Thyroid gland (tissue), 4 donors: ENCODE data around the gene SND1. TPM values are rescaled to one million over a fixed set of nuclear protein-coding genes. Genes with fewer than 3 reads are reported as not detected.

ENCODE experiments used
- DNase-seq, 2 donors: peaks; one replicate each; pipeline ENCODE4 v3.0.0-alpha.2; 2019
- H3K27ac ChIP-seq, 3 donors: fragments of 200-600 bp; sonication (generic); 1 replicate in 2 of 3; 2 replicates in 1 of 3; pipeline ENCODE4 v1.5.1; 2016 to 2019; ENCODE audit warnings: mild to moderate bottlenecking in 1 of 3, moderate library complexity in 1 of 3
- H3K27me3 ChIP-seq: fragments of 200-600 bp; sonication (generic); one replicate; pipeline ENCODE4 v1.5.1; 2019
- H3K36me3 ChIP-seq, 2 donors: fragments of 200-600 bp; sonication (generic); one replicate each; pipeline ENCODE4 v1.5.1; 2016 to 2019
- H3K4me1 ChIP-seq, 2 donors: fragments of 200-600 bp; sonication (generic); one replicate each; pipeline ENCODE4 v1.5.1; 2017 to 2019
- H3K4me3 ChIP-seq, 3 donors: fragments of 200-600 bp; sonication (generic); replicated peaks in 1 of 3; 1 replicate in 2 of 3; 2 replicates in 1 of 3; pipeline ENCODE4 v1.5.1; 2016; ENCODE audit warnings: mild to moderate bottlenecking in 1 of 3
- H3K9me3 ChIP-seq: fragments of 200-600 bp; sonication (generic); one replicate; pipeline ENCODE4 v1.5.1; 2017
- CTCF ChIP-seq, 6 experiments: fragments of 200-600 bp in 3 of 6; fragments of 450-650 bp in 3 of 6; sonication (generic) in 3 of 6; IDR thresholded peaks; one replicate each; pipeline ENCODE4 v1.5.1; 2016 to 2019; ENCODE audit warnings: antibody characterized with exemption in 6 of 6, mild to moderate bottlenecking in 2 of 6, inconsistent platforms in 1 of 6, moderate library complexity in 1 of 6
- POLR2A ChIP-seq, 2 donors: fragments of 450-650 bp; IDR thresholded peaks; one replicate each; pipeline ENCODE4 v1.6.1; 2017; ENCODE audit warnings: antibody characterized with exemption in 2 of 2, mild to moderate bottlenecking in 2 of 2, moderate library complexity in 1 of 2
- WGBS, 2 donors: methylation state at CpG; one replicate each; pipeline ENCODE4 v1.1.5; 2017; 5-methylcytosine and 5-hydroxymethylcytosine counted together
- intact Hi-C: fragments of 100-400 bp; cut with DNase I; formaldehyde crosslinking; loops from one replicate; pipeline ENCODE4 v1.15.1; 2023
- total RNA-seq, 4 donors: library from RNA; depleted of rRNA; stranded (reverse); fragments of >200 nt; gene quantifications; one replicate each; pipeline ENCODE4 v1.2.3, GENCODE V29; 2016

SND1 gene
- total RNA-seq, 4 donors from 2014 or later = 126 to 167 (median 144) TPM

GRCh38 chr7:128022631-128023532 lies 370.9 kb downstream of the SND1 start:
- no peak for DNase-seq
- intact Hi-C loops = no loop called here
- TF ChIP-seq POLR2A (IDR thresholded peaks at IDR 0.05) (no peak), CTCF (IDR thresholded peaks at IDR 0.05) (no peak)
- H3K4me1 ChIP-seq = peaks cover 5 to 8% of the 10 kb centered on the region in 2 donors
- WGBS, 2 donors = 85 to 91% methylated on average over 6 of the region's 6 CpGs
- H3K4me3 ChIP-seq = no peak overlapping the region
- no peak overlapping the region for H3K27ac ChIP-seq
- no peaks in the 10 kb centered on the region for H3K9me3 ChIP-seq
- H3K36me3 ChIP-seq = no peaks in the 10 kb centered on the region
- H3K27me3 ChIP-seq = no peaks in the 10 kb centered on the region

- H3K4me3 ChIP-seq = no peak overlapping the region
- H3K27me3 ChIP-seq = no peaks in the 10 kb centered on the region
- no peaks in the 10 kb centered on the region for H3K4me1 ChIP-seq
- intact Hi-C loops = no loop called here
- 95 to 97% methylated on average over 3 of the region's 3 CpGs for WGBS, 2 donors
- no peak overlapping the region for H3K27ac ChIP-seq
- TF ChIP-seq POLR2A (IDR thresholded peaks at IDR 0.05) (no peak), CTCF (IDR thresholded peaks at IDR 0.05) (no peak)
- DNase-seq = no peak
- no peaks in the 10 kb centered on the region for H3K36me3 ChIP-seq
- no peaks in the 10 kb centered on the region for H3K9me3 ChIP-seq
Observed at GRCh38 chr7:128024151-128024550, 372.2 kb downstream of the SND1 start.

- 92 to 95% methylated on average over 6 of the region's 6 CpGs for WGBS, 2 donors
- intact Hi-C loops = no loop called here
- Histone ChIP-seq H3K36me3 (no peaks in the 10 kb centered on the region), H3K4me3 (no peak overlapping the region), H3K27me3 (no peaks in the 10 kb centered on the region), H3K27ac (no peak overlapping the region), H3K4me1 (peaks cover 1% of the 10 kb centered on the region in 2 donors), H3K9me3 (no peaks in the 10 kb centered on the region)
- no peak for DNase-seq
- TF ChIP-seq CTCF (IDR thresholded peaks at IDR 0.05) (no peak), POLR2A (IDR thresholded peaks at IDR 0.05) (no peak)
Observed at GRCh38 chr7:128025380-128025779, 373.4 kb downstream of the SND1 start.

- Histone ChIP-seq H3K36me3 (no peaks in the 10 kb centered on the region), H3K4me1 (peaks cover 5 to 6% of the 10 kb centered on the region in 2 donors), H3K4me3 (no peak overlapping the region), H3K27ac (no peak overlapping the region), H3K9me3 (no peaks in the 10 kb centered on the region), H3K27me3 (no peaks in the 10 kb centered on the region)
- no peak for TF ChIP-seq CTCF (IDR thresholded peaks at IDR 0.05)
- TF ChIP-seq POLR2A (IDR thresholded peaks at IDR 0.05) = no peak
- intact Hi-C loops = no loop called here
- no peak for DNase-seq
- 84 to 91% methylated on average over 2 of the region's 2 CpGs for WGBS, 2 donors
Observed at GRCh38 chr7:128025819-128026218, 373.8 kb downstream of the SND1 start.

- intact Hi-C loops = no loop called here
- no peaks in the 10 kb centered on the region for H3K27me3 ChIP-seq
- TF ChIP-seq CTCF (IDR thresholded peaks at IDR 0.05) (no peak), POLR2A (IDR thresholded peaks at IDR 0.05) (no peak)
- no peak overlapping the region for H3K4me3 ChIP-seq
- H3K27ac ChIP-seq = no peak overlapping the region
- no peaks in the 10 kb centered on the region for H3K36me3 ChIP-seq
- DNase-seq = no peak
- H3K4me1 ChIP-seq = peaks cover 7 to 10% of the 10 kb centered on the region in 2 donors
- WGBS, 2 donors = 66 to 78% methylated on average over 2 of the region's 2 CpGs
- no peaks in the 10 kb centered on the region for H3K9me3 ChIP-seq
Observed at GRCh38 chr7:128026551-128026950, 374.6 kb downstream of the SND1 start.
